ENCODE results near the gene SH3GLB1. TPM values are rescaled to one million over a fixed set of nuclear protein-coding genes. Genes with fewer than 3 reads are reported as not detected.
"Not testable (repeated sequence)": the region's sequence is repeated elsewhere in the genome, so short reads cannot be mapped to it uniquely, and the experiment has no call there.

SH3GLB1 gene
- polyA plus RNA-seq (ENCODE audit: insufficient read length in 10 of 10): 100 to 1,000 TPM; 110 to 203 (median 161) TPM
- long read RNA-seq, donor 1, full-length matches to known transcripts: 35 of 62 reads
- long read RNA-seq, donor 1, partial matches to known transcripts: 27 of 62 reads
- long read RNA-seq, donor 1, other reads (novel, unspliced or antisense): 0 of 62 reads
- long read RNA-seq, donor 2, full-length matches to known transcripts: 31 of 31 reads
- long read RNA-seq, donor 2, partial matches to known transcripts: 0 of 31 reads
- long read RNA-seq, donor 2, other reads (novel, unspliced or antisense): 0 of 31 reads
- long read RNA-seq, donor 3: 0 reads
- long read RNA-seq, donor 4, full-length matches to known transcripts: 27 of 32 reads
- long read RNA-seq, donor 4, partial matches to known transcripts: 5 of 32 reads
- long read RNA-seq, donor 4, other reads (novel, unspliced or antisense): 0 of 32 reads
- long read RNA-seq, donor 5, full-length matches to known transcripts: 36 of 72 reads
- long read RNA-seq, donor 5, partial matches to known transcripts: 30 of 72 reads
- long read RNA-seq, donor 5, other reads (novel, unspliced or antisense): 6 of 72 reads
- long read RNA-seq, donor 6, full-length matches to known transcripts: 49 of 77 reads
- long read RNA-seq, donor 6, partial matches to known transcripts: 11 of 77 reads
- long read RNA-seq, donor 6, other reads (novel, unspliced or antisense): 17 of 77 reads
- long read RNA-seq, donor 7, full-length matches to known transcripts: 27 of 33 reads
- long read RNA-seq, donor 7, partial matches to known transcripts: 6 of 33 reads
- long read RNA-seq, donor 7, other reads (novel, unspliced or antisense): 0 of 33 reads
- long read RNA-seq, donor 8, full-length matches to known transcripts: 19 of 24 reads
- long read RNA-seq, donor 8, partial matches to known transcripts: 5 of 24 reads
- long read RNA-seq, donor 8, other reads (novel, unspliced or antisense): 0 of 24 reads
- long read RNA-seq, donor 9, full-length matches to known transcripts: 6 of 6 reads
- long read RNA-seq, donor 9, partial matches to known transcripts: 0 of 6 reads
- long read RNA-seq, donor 9, other reads (novel, unspliced or antisense): 0 of 6 reads

GRCh38 chr1:86704458-86704971 is at the start of gene SH3GLB1:
Gene SH3GLB1 (plus strand): TSS chr1:86704576. CDS start chr1:86704900, 324 bp downstream.
- DNase-seq: peak; percentile 87 to 97 (median 94)

GRCh38 chr1:86658381-86658780 is 46.0 kb upstream of the SH3GLB1 start:
- DNase-seq: not testable (repeated sequence)

DNA sequence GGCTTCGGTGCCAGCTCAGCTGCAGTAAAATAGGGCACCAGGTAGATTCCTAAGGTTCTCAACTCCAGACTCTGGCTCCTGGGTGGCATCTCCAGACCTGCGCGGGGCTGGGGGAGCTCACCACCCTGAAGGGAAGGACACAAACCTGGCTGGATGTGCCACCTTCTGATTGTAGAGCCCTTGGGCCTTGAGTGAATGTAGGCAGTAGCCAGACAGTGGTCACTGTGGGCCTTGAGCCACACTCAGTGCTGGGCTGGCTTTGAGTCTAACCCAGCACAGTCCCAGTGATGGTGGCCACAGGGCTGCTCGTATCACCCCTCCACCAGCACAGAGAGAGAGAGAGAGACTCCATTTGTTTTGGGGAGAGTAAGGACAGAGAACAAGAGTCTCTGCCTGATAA is 38.0 kb upstream of the SH3GLB1 start:
- no peak for DNase-seq

- peak in 1 of 3 donors; percentile 28 for DNase-seq
Measured at GRCh38 chr1:86687595-86687994, 16.8 kb upstream of the SH3GLB1 start.

DNA sequence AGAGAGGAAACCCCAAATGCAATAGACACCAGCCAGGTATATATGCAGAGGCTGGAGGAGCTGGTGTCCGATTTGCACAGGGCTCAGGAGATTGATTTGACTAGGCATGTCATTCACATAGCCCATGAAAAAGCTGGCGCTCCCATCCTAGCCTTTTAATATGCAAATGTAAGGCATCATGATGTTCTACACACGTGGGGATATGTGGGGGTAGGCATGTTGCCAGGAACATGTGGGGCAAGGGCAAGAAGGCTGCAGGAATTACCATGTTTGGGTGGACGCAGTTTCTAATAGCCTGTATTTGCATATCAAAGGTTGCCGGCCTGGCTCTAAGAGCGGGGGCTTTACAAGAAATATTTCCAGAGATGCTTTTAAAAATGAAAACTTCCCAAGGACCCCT is 11.7 kb upstream of the SH3GLB1 start:
- DNase-seq: no peak

GRCh38 chr1:86695400-86695799 is 9.0 kb upstream of the SH3GLB1 start:
- DNase-seq: no peak

DNA sequence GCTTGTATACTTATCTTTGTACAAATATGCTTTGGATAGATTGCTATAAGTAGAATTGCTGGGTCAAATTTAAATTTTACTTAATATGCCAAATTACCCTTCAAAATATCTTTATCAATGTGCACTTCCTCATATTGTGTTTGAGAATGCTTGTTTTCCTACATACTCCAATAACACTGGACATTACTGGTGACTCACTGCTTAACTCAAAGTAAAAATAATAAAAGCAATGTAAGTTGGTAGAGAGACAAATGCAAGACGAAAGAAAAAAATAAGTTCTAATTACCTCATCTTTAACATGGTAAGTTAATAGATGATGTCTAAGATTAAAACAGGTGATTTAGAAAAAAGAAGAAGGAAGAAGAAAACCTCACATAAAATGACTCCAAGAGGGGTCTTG is 7.9 kb upstream of the SH3GLB1 start:
- DNase-seq: no peak

DNA sequence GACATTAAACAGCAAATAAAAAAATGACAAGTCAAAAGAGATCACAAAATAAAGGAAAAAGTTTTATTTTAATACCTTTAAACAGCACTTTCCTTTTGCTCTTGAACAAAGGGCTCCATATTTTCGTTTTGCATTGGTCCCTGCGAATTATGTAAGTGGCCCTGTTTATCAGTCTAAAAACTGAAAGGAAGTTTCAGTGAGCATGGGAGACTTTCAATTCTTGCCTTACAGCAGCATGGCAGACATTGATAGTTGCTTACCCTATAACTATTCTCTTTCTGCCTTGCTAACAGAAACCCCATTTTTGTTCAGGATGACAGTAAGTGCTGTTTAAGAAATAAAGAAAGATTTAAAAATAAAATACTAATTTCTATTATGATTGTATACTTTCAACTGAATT is 5.2 kb upstream of the SH3GLB1 start:
- DNase-seq: no peak

GRCh38 chr1:86701731-86702130 is 2.6 kb upstream of the SH3GLB1 start:
- peak in 1 of 3 donors; percentile 25 for DNase-seq

- not testable (repeated sequence) for DNase-seq
Measured at GRCh38 chr1:86702954-86703494, 1.4 kb upstream of the SH3GLB1 start.

- peak in 1 of 3 donors; percentile 39 for DNase-seq
Measured at GRCh38 chr1:86703696-86704457, 499 bp upstream of the SH3GLB1 start.

- peak; percentile 71 to 93 (median 74) for DNase-seq
Measured at GRCh38 chr1:86704972-86705664, 742 bp downstream of the SH3GLB1 start.

DNA sequence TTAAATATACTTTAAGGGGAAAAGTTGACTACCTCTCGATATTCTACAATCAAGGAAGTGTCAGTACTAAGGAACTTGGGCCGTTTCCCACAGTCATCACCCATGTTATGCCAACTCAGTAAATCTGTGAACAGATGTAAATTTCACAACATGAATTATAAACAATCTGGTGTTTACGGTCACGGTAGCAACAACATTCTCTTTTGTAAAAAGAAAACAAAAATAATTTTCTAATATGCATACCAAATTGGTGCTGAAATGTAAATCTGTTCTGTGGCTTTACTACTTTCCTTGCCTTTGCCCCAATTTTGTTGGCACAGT is 1.2 kb downstream of the SH3GLB1 start:
- no peak for DNase-seq

DNA sequence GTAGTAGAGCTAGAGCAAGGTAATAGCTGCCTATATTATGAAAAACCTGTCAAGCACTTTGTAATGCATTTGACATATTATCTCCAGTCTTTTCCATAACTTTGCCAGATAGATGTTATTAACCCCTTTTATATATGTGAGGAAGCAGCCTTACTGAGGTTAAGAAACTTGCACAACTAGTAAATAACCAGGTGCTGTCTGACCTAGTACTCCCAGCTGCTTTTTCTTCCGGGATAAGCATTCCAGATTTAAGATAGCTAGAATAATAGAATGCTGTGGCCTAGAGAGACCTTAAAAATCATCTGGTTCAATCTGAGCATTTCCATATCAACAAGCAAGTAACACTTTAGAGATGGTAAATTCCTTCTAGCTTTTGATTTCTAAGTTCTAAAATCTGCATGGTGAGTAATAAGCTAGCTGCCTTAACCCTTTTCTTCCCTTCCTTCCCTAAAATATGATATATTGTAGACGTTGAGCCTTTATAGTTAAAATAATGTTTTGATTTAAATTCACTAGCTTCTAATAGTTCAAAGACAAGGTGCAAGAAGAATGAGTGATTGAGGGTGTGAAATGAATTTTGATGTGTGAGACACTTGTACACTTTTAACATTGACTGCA is 1.8 kb downstream of the SH3GLB1 start:
- DNase-seq: peak in 1 of 3 donors; percentile 49

- no peak for DNase-seq
Measured at GRCh38 chr1:86708920-86709319, 4.5 kb downstream of the SH3GLB1 start.

- no peak for DNase-seq
Measured at GRCh38 chr1:86712088-86712860, 7.9 kb downstream of the SH3GLB1 start.

GRCh38 chr1:86713477-86713876 is 9.1 kb downstream of the SH3GLB1 start:
- no peak for DNase-seq

- no peak for DNase-seq
Measured at GRCh38 chr1:86714159-86714558, 9.8 kb downstream of the SH3GLB1 start.

All from muscle of back (tissue), 13 donors.